GM19467 (cell line): Measurements from ENCODE around the gene WFDC1.

ENCODE experiments used
- ATAC-seq: cut with Tn5 transposase; IDR thresholded peaks from one replicate; pipeline ENCODE4 v1.9.1; 2021; ENCODE audit warnings: mild to moderate bottlenecking, moderate library complexity; ENCODE audit not compliant: unreplicated experiment

Gene WFDC1

GRCh38 chr16:84302111-84302954, 7.7 kb downstream of the WFDC1 start:
- ATAC-seq = no peak

DNA sequence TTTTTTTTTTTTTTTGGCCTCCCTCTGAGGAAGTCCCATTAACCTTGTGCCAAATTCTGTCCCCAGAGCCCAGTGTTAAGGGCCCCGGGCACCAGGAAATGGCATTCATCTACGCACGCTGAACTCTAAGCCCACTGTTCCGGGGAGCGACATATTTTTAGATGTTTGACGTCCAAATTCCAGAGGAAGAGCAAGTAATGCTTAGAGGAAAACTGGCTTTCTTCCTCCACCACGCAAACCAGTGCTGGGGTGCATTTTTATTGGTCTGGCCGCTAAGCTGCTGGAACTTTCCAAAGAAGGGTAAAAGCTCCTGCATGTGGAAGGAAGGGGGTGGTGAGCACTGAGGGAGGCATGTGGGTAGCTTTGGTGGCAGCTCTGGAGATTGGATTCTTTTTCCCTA, 8.3 kb downstream of the WFDC1 start:
- no peak for ATAC-seq

DNA sequence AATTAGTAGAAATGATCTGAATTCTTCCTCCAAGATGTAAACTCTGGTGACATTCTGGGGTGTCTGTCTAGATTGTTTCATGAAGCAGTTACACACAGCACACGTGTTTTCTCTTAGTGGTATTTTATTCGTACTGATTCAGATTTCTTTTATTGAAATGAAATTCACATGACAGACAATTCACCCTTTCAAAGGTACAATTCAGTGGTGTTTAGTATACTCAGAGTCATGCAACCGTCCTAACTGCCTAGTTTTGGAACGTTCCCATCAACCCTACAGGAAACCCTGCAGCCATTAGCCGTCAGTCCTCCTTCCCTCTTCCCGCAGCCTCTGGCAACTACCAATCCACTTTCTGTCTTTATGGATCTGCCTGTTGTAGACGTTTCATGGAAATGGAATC, 8.8 kb downstream of the WFDC1 start:
- ATAC-seq = no peak

DNA sequence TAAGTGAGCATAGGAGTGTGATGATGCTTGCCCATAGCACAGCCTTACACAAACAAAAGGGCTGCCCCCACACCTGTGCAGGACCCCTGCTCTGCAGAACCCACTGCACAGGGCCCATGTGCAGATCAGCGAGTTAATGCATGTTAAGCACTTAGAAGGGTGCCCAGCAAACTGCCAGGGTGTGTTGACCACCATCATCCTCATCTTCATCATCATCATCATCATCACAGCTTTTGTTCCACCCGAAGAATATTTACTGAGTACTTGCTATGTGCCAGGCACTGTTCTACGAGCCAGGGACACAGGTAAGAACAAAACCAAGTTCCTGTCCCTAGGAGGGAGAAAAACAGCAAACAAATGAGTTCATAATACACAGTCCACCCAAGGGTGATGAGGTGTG, 11.9 kb downstream of the WFDC1 start:
- no peak for ATAC-seq

- ATAC-seq = no peak
Observed at GRCh38 chr16:84307209-84307954, 12.7 kb downstream of the WFDC1 start.

DNA sequence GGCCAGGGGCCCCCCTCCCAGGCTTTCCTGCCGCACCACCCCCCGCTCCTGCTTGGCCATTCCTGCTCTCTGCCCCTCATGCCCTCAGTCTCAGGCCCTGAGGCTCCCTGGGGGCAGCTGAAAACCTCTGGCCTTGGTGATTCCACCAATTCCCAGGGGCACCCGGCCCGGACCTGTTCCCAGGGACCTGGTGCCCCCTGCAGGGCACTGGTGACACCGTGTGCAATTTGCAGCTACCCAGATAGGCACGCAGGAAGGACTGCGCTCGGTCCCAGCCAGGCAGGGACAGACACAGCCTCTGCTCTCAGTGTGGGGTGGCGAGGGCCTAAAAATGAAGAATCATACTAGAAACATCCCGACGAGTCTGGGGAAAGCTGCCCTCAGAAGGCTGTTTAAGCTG, 13.4 kb downstream of the WFDC1 start:
- no peak for ATAC-seq

DNA sequence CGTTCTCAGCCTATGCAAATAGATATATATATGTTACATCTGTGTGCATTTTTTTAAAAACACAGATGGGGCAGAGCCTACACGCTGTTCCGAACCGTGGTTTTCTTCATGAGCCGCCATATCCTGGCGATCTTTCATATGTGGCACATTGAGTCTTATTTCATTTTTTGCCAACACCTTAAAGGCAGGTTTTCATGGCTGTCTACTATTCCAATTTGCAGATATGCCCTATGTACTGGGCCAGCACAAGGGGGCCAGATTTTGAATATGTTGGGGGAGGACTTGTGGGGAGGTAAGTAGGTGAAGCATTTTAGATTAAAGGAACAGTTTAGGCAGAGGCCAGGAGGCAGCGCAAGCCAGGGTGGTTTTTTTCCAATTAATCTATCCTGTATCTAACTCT, 16.0 kb downstream of the WFDC1 start:
- ATAC-seq = no peak

GRCh38 chr16:84312783-84313382, 18.2 kb downstream of the WFDC1 start:
- no peak for ATAC-seq

- no peak for ATAC-seq
Observed at GRCh38 chr16:84313921-84314320, 19.2 kb downstream of the WFDC1 start.

- ATAC-seq = no peak
Observed at GRCh38 chr16:84314373-84314772, 19.7 kb downstream of the WFDC1 start.

DNA sequence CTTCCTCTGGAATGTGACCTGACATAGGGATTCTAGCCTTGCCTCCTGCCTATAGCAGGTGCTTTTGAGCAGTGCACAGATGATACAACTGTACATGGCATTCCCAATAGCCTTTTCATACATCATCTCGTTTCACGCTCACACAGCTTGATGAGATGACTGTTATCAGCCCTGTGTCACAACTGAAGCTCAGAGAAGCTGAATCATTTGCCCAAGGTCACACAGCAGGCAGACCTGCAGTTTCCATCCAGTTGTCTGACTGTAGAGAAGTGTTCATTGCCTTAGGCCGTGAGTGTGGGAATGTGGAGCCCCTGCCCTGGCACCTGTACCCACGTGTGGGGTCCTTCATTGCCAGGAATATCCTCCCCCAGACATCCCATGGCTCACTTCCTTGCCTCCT, 20.1 kb downstream of the WFDC1 start:
- no peak for ATAC-seq

DNA sequence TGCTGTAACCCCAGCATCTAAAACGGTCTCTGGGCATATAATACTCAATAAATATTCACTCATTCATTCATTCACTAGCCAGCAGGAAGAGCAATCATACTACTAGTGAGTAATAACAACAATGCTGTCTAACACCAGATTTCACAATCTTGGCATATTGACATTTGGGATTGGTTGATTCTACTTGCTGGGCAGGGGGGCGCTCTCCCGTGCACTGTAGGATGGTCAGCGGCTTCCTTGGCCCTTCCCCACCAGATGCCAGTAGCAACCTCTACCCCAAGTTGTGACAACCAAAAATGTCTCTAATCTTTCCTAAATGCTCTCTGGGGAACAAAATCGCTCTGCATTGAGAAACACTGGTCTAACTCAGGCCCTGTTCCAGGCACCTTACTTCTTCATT, 20.7 kb downstream of the WFDC1 start:
- no peak for ATAC-seq

DNA sequence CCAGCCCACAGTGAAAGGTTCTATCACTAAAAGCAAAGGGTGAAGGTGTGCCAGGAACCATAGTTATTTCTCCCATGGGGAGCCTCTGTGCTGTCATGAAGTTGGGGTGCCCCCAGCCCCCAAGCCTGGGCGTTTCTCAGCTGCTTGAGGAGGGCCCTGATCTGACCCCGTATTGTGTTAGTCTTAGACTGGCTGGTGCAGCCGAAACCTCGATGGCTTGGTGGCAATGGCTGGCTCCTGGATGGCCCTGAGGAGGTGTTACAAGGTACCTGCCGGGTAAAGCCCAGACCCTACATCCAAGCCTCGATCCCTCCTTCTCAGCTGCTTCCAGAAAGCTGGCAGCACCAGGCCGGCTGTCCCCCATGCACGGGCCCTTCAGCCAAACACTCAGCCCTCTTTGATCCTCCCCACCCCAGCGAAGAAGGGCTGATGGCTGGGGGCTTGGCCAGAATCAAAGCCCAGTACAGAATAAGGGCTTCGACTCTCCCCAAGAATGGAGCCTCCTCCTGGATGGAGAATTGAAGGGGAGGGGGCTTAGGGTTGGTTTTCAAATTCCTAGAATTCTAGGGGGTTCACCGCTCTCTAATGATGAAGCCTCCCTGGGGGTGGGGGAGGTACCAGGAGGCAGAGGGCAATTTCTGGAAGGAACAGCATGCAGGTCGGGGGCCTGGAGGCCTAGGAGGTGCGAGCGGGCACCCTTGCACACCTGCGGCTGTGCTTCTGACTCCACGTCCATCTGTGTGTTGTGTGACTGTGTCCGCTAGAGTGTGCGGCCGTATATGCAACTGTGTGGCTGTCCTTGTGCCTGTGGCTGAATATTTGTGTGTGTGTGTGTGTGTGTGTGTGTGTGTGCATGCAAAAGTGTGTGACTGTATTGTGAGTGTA, 23.7 kb downstream of the WFDC1 start:
- no peak for ATAC-seq

GRCh38 chr16:84319146-84319760, 24.6 kb downstream of the WFDC1 start:
- no peak for ATAC-seq

DNA sequence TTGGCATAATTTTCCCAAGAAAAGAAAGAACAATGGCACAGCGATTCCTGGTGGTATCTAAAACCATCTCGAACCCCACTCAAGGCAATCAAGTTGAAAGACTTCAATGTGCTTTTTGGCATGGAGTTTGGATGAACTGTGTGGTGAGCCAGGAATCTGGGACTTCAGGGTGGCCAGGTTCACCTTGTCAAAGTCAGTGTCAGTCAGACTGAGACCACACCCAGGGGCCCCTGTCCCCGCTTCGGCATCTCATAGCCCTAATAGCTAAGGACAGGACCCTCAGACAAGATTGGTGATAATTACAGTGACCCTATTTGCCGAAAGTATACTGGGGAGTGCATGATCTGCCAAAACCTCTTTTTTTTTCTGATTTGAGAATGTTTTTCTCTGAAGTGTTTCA, 25.8 kb downstream of the WFDC1 start:
- no peak for ATAC-seq

GRCh38 chr16:84321932-84322331, 27.3 kb downstream of the WFDC1 start:
- no peak for ATAC-seq

DNA sequence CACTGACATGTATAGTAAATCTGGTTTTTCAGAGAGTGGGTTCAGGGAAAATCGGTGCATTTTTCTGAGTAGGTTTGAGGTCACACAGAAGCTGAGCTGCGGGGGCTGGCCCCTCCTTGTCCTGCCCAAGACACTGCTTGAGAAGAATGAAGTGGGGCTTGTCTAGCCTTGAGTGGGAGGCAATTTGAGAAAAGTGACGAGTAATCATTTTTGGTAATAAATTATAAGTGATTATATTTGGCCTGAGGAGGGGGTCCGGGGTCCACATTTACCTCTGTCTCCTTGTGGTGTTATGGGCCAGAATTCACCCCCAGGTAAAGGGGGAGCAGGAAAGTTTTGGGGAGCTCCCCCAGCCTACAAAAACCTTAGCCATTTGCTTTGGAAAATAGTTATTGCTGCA, 28.1 kb downstream of the WFDC1 start:
- no peak for ATAC-seq

DNA sequence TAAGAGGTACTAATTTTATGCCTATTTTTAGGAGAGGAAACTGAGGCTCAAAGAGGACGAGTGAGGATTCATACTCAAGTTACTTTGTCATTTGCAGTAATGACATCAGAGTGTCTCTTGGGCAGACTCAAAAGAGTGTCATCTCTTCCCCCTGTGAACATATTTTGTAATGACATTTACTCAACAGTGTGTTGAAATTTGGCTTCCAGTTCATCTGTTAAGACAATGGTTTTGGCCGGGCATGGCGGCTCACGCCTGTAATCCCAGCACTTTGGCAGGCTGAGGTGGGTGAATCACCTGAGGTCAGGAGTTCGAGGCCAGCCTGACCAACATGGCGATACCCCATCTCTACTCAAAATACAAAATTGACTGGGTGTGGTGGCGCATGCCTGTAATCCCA, 28.9 kb downstream of the WFDC1 start:
- no peak for ATAC-seq

DNA sequence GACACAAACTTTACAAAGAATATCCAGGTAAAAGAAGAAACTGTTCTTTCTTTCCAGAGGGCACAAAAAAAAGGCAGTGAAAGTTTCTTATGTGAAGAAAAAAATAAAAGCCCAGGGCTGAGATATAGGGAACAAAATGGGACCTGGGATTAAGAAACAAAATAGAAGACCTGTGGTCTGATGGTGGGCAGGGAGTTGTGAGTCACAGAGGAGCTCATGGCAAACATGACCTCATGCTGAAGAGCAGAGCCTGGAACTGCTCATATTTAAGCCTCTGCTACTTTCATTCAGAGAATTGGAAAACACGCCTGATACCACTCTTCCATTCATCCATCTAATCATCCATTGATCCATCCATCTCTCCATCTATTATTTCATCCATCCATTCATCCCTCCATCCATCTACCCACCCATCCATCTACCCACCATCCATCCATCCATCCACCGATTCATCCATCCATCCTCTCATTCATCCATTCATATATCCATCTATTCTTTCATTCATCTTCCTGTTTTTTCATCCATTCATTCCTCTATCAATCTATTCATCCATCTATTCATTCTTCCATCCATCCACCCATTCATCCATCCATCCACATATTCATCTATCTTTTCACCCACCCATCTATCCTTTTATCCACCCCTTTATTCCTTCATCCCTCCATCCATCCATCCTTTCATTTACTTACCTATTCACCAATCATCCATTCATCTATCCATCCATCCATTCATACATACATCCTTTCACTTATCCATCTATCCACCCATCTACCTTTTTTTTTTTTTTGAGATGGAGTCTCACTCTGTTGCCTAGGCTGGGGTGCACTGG, 30.0 kb downstream of the WFDC1 start:
- ATAC-seq = no peak

GRCh38 chr16:84326545-84326944, 31.9 kb downstream of the WFDC1 start:
- no peak for ATAC-seq
